Type B pancreatic cell (in vitro differentiated cells): ENCODE results near the gene RBPJ. TPM values are rescaled to one million over a fixed set of nuclear protein-coding genes. Genes with fewer than 3 reads are reported as not detected.

Experiments
- DNase-seq: peaks from one replicate; pipeline ENCODE4 v3.0.0; 2021; ENCODE audit warnings: mixed read lengths; ENCODE audit not compliant: unreplicated experiment; ENCODE audit errors: extremely low spot score
- H3K27ac Mint-ChIP-seq: 2 replicates; pipeline ENCODE4 v1.8.0; 2021; ENCODE audit warnings: mild to moderate bottlenecking, mixed read lengths
- H3K27me3 Mint-ChIP-seq: 2 replicates; pipeline ENCODE4 v1.8.0; 2021; ENCODE audit warnings: mixed read lengths
- H3K36me3 Mint-ChIP-seq: 2 replicates; pipeline ENCODE4 v1.8.0; 2021; ENCODE audit warnings: mixed read lengths
- H3K4me1 Mint-ChIP-seq: one replicate; pipeline ENCODE4 v1.8.0; 2021; ENCODE audit warnings: mixed read lengths; ENCODE audit not compliant: unreplicated experiment
- H3K4me3 Mint-ChIP-seq: 2 replicates; pipeline ENCODE4 v1.8.0; 2021; ENCODE audit warnings: mild to moderate bottlenecking, mixed read lengths
- H3K9me3 Mint-ChIP-seq: 2 replicates; pipeline ENCODE4 v1.8.0; 2021; ENCODE audit warnings: mixed read lengths
- CTCF ChIP-seq: fragments of 200-600 bp; sonication (generic); conservative IDR thresholded peaks from 2 replicates; pipeline ENCODE4 v1.5.0; 2021; ENCODE audit warnings: antibody characterized with exemption, mild to moderate bottlenecking
- total RNA-seq: library from RNA; stranded (reverse); gene quantifications from 2 replicates; pipeline ENCODE4 v1.2.1, GENCODE V29; 2021; ENCODE audit warnings: low replicate concordance

Gene RBPJ
- total RNA-seq, 1 donor from 2014 or later: 95.4 TPM

DNA sequence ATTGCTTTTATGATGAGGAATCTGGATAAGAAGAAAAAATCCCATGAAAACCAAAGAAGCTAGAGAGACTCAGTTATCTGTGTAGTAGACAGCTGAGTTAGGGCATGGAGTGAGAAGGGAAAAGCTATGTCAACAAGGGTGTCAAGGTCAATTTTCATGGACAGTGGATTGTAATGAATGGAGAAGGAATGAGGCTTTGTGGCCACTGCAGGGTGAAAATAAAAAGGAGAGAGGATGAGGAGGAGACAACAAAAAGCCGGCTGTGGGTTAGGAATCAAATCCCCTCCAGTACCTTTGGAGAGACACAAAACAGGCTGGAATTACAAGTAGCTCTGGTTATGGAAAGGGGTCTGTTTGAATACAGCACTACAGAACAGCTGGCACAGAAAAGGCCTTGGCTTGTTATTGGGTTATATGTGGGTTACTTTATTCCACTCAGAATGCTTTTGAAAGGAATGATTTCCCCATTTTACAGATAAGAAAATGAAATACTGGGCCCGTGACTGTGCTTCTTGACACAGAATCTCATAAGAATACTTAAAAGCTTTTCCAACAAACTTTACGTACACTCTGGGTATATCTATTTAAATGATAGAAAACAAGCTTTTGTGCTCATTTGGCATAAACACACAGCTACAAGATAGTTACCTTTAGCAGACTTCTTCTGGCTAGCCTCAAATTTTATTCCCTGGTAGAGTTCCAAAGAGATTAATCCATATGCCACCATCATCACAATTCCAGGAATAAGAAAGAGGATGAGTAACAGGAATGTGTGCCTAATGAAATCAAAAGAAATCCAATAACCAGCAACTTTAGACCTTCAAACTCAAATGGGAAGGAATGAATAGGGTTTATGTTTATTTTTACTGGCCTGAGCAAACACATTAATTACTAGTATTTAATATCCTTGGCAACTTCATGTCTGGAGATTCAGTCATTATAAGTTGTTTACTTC, 162.0 kb downstream of the RBPJ start:
- Mint-ChIP-seq H3K9me3 (no peaks in the 10 kb centered on the region), H3K4me1 (peaks cover 19% of the 10 kb centered on the region), H3K36me3 (no peaks in the 10 kb centered on the region), H3K27me3 (no peaks in the 10 kb centered on the region), H3K4me3 (no peak overlapping the region), H3K27ac (no peak overlapping the region)
- no peak for TF ChIP-seq CTCF
- DNase-seq: no peak

DNA sequence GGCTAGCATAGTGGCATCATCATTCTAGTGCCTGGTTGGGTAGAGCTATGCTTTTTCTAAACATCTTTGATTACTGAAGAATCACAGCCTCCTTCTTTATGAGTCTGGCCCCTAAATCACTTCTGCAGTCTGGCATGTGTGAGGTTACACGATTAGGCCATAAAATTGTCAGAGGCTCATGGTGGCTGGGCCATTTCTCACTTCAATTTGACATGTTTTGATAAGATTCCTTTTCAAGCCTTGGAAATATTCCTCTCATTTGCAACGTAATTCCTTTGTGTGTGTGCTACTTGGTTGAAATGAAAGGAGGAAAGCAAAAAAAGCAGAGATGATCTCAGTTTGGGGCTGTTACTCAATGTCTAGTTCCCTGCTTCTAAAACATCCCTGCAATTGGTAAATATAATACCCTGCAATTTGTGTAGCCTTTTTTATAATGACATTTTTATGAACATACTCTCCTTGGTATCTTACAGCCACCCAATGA, 163.3 kb downstream of the RBPJ start:
- no peak overlapping the region for H3K4me3 Mint-ChIP-seq
- TF ChIP-seq CTCF: no peak
- H3K27me3 Mint-ChIP-seq: peaks cover 6% of the 10 kb centered on the region
- H3K27ac Mint-ChIP-seq: peak overlapping the region; percentile 13
- no peak for DNase-seq
- peaks cover 23% of the 10 kb centered on the region for H3K4me1 Mint-ChIP-seq
- H3K9me3 Mint-ChIP-seq: no peaks in the 10 kb centered on the region
- no peaks in the 10 kb centered on the region for H3K36me3 Mint-ChIP-seq

DNA sequence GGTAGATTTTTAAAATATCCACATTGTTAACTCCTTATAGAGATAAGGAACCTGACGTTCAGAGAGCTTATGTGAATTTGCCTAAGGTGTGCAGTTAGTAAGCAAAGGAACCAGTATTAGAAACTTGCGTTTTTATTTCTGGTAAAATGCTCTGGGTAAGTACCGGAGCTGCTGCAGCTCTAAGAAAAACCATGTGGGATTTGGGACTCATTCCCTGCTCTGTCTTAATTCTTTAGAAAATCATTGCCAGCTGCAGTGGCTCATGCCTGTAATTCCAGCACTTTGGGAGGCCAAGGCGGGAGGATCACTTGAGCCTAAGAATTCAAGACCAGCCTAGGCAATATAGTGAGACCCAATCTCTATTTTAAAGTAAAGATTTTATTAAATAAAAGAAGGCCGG, 163.7 kb downstream of the RBPJ start:
- H3K4me1 Mint-ChIP-seq: peaks cover 27% of the 10 kb centered on the region
- no peak overlapping the region for H3K27ac Mint-ChIP-seq
- H3K4me3 Mint-ChIP-seq: no peak overlapping the region
- H3K36me3 Mint-ChIP-seq: no peaks in the 10 kb centered on the region
- no peak for DNase-seq
- H3K9me3 Mint-ChIP-seq: no peaks in the 10 kb centered on the region
- H3K27me3 Mint-ChIP-seq: peaks cover 10% of the 10 kb centered on the region
- TF ChIP-seq CTCF: no peak

Other genes starting within 250 kb of the RBPJ start
- gene CCKAR, start 169.5 kb downstream of the RBPJ start, total RNA-seq: 4.3 and 13.7 TPM in 2 replicates